ENCODE data around the gene VPS8. TPM values are rescaled to one million over a fixed set of nuclear protein-coding genes. Genes with fewer than 3 reads are reported as not detected.

The VPS8 gene
- total RNA-seq: 30.4 TPM

- peak; percentile 99 for ATAC-seq
These were observed at the start of gene VPS8 for GRCh38 chr3:184811999-184812661. Gene VPS8, plus strand, starts transcription at chr3:184812166. Its CDS starts 12,467 bp downstream, at chr3:184824633.

GRCh38 chr3:184764191-184764590, 47.8 kb upstream of the VPS8 start:
- no peak for ATAC-seq

GRCh38 chr3:184765047-184765729, 46.8 kb upstream of the VPS8 start:
- peak; percentile 83 for ATAC-seq

GRCh38 chr3:184765730-184766074, 46.3 kb upstream of the VPS8 start:
- ATAC-seq: peak; percentile 83

GRCh38 chr3:184766555-184767261, 45.3 kb upstream of the VPS8 start:
- peak; percentile 55 for ATAC-seq

GRCh38 chr3:184767377-184767776, 44.6 kb upstream of the VPS8 start:
- no peak for ATAC-seq

- peak; percentile 24 for ATAC-seq
These were observed 42.4 kb upstream of the VPS8 start for GRCh38 chr3:184769382-184770170.

GRCh38 chr3:184770541-184770940, 41.4 kb upstream of the VPS8 start:
- ATAC-seq: no peak

- ATAC-seq: no peak
These were observed 40.5 kb upstream of the VPS8 start for GRCh38 chr3:184771301-184772127.

GRCh38 chr3:184772667-184773272, 39.2 kb upstream of the VPS8 start:
- no peak for ATAC-seq

- no peak for ATAC-seq
These were observed 38.4 kb upstream of the VPS8 start for GRCh38 chr3:184773283-184774186.

- no peak for ATAC-seq
These were observed 35.0 kb upstream of the VPS8 start for GRCh38 chr3:184776916-184777315.

- peak; percentile 88 for ATAC-seq
These were observed 34.2 kb upstream of the VPS8 start for GRCh38 chr3:184777566-184778356.

GRCh38 chr3:184778426-184779332, 33.3 kb upstream of the VPS8 start:
- ATAC-seq: no peak

GRCh38 chr3:184780981-184781515, 30.9 kb upstream of the VPS8 start:
- peak; percentile 40 for ATAC-seq

- ATAC-seq: no peak
These were observed 30.2 kb upstream of the VPS8 start for GRCh38 chr3:184781801-184782200.

GRCh38 chr3:184783319-184783718, 28.6 kb upstream of the VPS8 start:
- ATAC-seq: no peak
